Endothelial cell of umbilical vein (primary cell): Measurements from ENCODE around the gene NFX1. TPM values are rescaled to one million over a fixed set of nuclear protein-coding genes. Genes with fewer than 3 reads are reported as not detected.

Experiments used
- BruUV-seq: library from RNA; stranded (reverse); fragments of 400-500 nt; replicated peaks from 2 replicates; lab custom pipeline; 2021; lab: Mats Ljungman, UMichigan
- CTCF ChIA-PET: fragments of 300-600, 350-600 bp; sonication (Branson Sonifier 250); formaldehyde crosslinking; loops from one replicate; lab custom pipeline; 2021; ENCODE audit warnings: antibody characterized with exemption, inconsistent platforms; lab: Charles Lee
- POLR2A ChIA-PET: fragments of 300-600, 350-600 bp; sonication (Branson Sonifier 250); formaldehyde crosslinking; loops from one replicate; lab custom pipeline; 2021; ENCODE audit warnings: antibody characterized with exemption, inconsistent platforms; lab: Charles Lee
- DNase-seq: peaks from one replicate; pipeline ENCODE4 v3.0.0-alpha.2; 2011; ENCODE audit warnings: low read depth, low spot score
- FAIRE-seq: peaks from 2 replicates; lab custom pipeline; 2011; peaks lifted over from hg19 to GRCh38; lab: Jason Lieb, UNC
- H2AFZ ChIP-seq: 2 replicates; pipeline ENCODE4 v1.6.0; 2012; ENCODE audit warnings: low read depth, low read length, control low read depth, inconsistent platforms
- H3K27ac ChIP-seq: 2 replicates; pipeline ENCODE4 v1.5.1; 2011; ENCODE audit warnings: low read depth, mild to moderate bottlenecking, control low read depth, low read length, moderate library complexity; ENCODE audit not compliant: insufficient read depth
- H3K27me3 ChIP-seq, 2 experiments: 2 replicates each; pipeline versions ENCODE4 v1.6.0 to v1.6.1; 2011; ENCODE audit warnings: low read length in 2 of 2, mixed read lengths in 1 of 2; ENCODE audit not compliant: control insufficient read depth in 2 of 2, insufficient read depth in 2 of 2
- H3K36me3 ChIP-seq, 2 experiments: 2 replicates in 1 of 2; 3 replicates in 1 of 2; pipeline ENCODE4 v1.5.1; 2011; ENCODE audit warnings: low read length in 2 of 2, mild to moderate bottlenecking in 1 of 2, moderate library complexity in 1 of 2; ENCODE audit not compliant: control insufficient read depth in 2 of 2, insufficient read depth in 2 of 2; ENCODE audit errors: extremely low read depth in 1 of 2
- H3K4me1 ChIP-seq: 3 replicates; pipeline ENCODE4 v1.5.1; 2011; ENCODE audit warnings: mild to moderate bottlenecking, low read length; ENCODE audit not compliant: control insufficient read depth, insufficient read depth; ENCODE audit errors: extremely low read depth
- H3K4me2 ChIP-seq: 2 replicates; pipeline ENCODE4 v1.6.1; 2011; ENCODE audit warnings: low read length, control low read depth, mixed read lengths; ENCODE audit not compliant: insufficient read depth
- H3K4me3 ChIP-seq, 3 experiments: fragments of 200-600 bp in 1 of 3; sonication (generic), shearing (Covaris generic) in 1 of 3; replicated peaks in 1 of 3; 2 replicates each; pipeline ENCODE4 v1.5.1; 2011 to 2016; ENCODE audit warnings: control low read depth in 3 of 3, low read length in 3 of 3, mild to moderate bottlenecking in 2 of 3, inconsistent platforms in 1 of 3, low read depth in 1 of 3, moderate library complexity in 1 of 3; ENCODE audit not compliant: insufficient read depth in 1 of 3
- H3K79me2 ChIP-seq: 2 replicates; pipeline ENCODE4 v1.6.0; 2012; ENCODE audit warnings: low read length, inconsistent platforms; ENCODE audit not compliant: control insufficient read depth, insufficient read depth
- H3K9ac ChIP-seq: replicated peaks from 2 replicates; pipeline ENCODE3; 2011; ENCODE audit warnings: low read length, control low read depth; ENCODE audit not compliant: insufficient read depth; ENCODE audit errors: extremely low read depth
- H3K9me1 ChIP-seq: replicated peaks from 3 replicates; pipeline ENCODE4 v1.6.0; 2011; ENCODE audit warnings: mild to moderate bottlenecking, low read length; ENCODE audit not compliant: control insufficient read depth, insufficient read depth; ENCODE audit errors: extremely low read depth
- H3K9me3 ChIP-seq: replicated peaks from 2 replicates; pipeline ENCODE4 v1.5.1; 2012; ENCODE audit warnings: low read length, inconsistent platforms; ENCODE audit not compliant: control insufficient read depth, insufficient read depth
- H4K20me1 ChIP-seq: replicated peaks from 2 replicates; pipeline ENCODE3; 2011; ENCODE audit warnings: mild to moderate bottlenecking, low read length; ENCODE audit not compliant: control insufficient read depth, insufficient read depth; ENCODE audit errors: extremely low read depth
- EZH2 ChIP-seq: IDR thresholded peaks from 2 replicates; pipeline ENCODE4 v1.6.1; 2012; ENCODE audit warnings: borderline replicate concordance, low read depth, mild to moderate bottlenecking, moderate library complexity, low read length, inconsistent platforms; ENCODE audit not compliant: severe bottlenecking
- FOS ChIP-seq: IDR thresholded peaks from 2 replicates; pipeline ENCODE4 v1.6.1; 2011; ENCODE audit warnings: mild to moderate bottlenecking, low read length, moderate library complexity, borderline replicate concordance; ENCODE audit not compliant: insufficient read depth
- GATA2 ChIP-seq: IDR thresholded peaks from 2 replicates; pipeline ENCODE4 v1.7.0; 2011; ENCODE audit warnings: low read depth, mild to moderate bottlenecking, moderate library complexity, mixed read lengths, low read length; ENCODE audit not compliant: insufficient read length, insufficient read depth
- JUN ChIP-seq: IDR thresholded peaks from 2 replicates; pipeline ENCODE4 v1.6.1; 2011; ENCODE audit warnings: borderline replicate concordance, low read depth; ENCODE audit not compliant: insufficient read length, insufficient read depth
- MYC ChIP-seq: IDR thresholded peaks from one replicate; pipeline ENCODE4 v1.6.1; 2011; ENCODE audit warnings: mild to moderate bottlenecking, low read depth, low read length
- POLR2A ChIP-seq: IDR thresholded peaks from 2 replicates; pipeline ENCODE4 v1.6.1; 2012; ENCODE audit warnings: low read depth, mild to moderate bottlenecking, control low read depth, low read length
- POLR2AphosphoS5 ChIP-seq: IDR thresholded peaks from 2 replicates; pipeline ENCODE4 v1.6.1; 2012; ENCODE audit warnings: low read depth, mild to moderate bottlenecking, control low read depth, low read length, moderate library complexity; ENCODE audit not compliant: insufficient read depth
- dilution Hi-C: fragments of 300-500 bp; cut with MboI; formaldehyde crosslinking; loops from one replicate; pipeline ENCODE4 v1.15.0; 2019; ENCODE audit warnings: low sequenced_read_pairs; ENCODE audit not compliant: extremely low pct_ligation_motif_present
- intact Hi-C: fragments of 100-400 bp; cut with micrococcal nuclease; formaldehyde crosslinking; loops from one replicate; pipeline ENCODE4 v1.10.0; 2022
- polyA plus RNA-seq, 4 experiments: library from polyadenylated mRNA; depleted of rRNA in 3 of 4; stranded (reverse) in 3 of 4; unstranded in 1 of 4; fragments of >200 nt; gene quantifications; 2 replicates each; pipeline versions ENCODE4 v1.2.1 to v1.2.3, GENCODE V29; 2011 to 2012; ENCODE audit warnings: missing spikeins in 1 of 4
- total RNA-seq: library from RNA; stranded (reverse); gene quantifications from 2 replicates; pipeline ENCODE4 v1.2.3, GENCODE V29; 2021
- TF ChIP-seq, protein P1 (sequence below), 2 donors: IDR thresholded peaks; 1 replicate in 1 of 2; 2 replicates in 1 of 2; pipeline ENCODE4 v1.5.1; 2011; ENCODE audit warnings: low read length in 2 of 2, mild to moderate bottlenecking in 2 of 2, moderate library complexity in 2 of 2, control low read depth in 1 of 2, inconsistent platforms in 1 of 2, low read depth in 1 of 2; ENCODE audit not compliant: insufficient read depth in 1 of 2; ENCODE audit errors: extremely low read depth in 1 of 2
- TF ChIP-seq, protein P2 (sequence below): IDR thresholded peaks from 2 replicates; pipeline ENCODE4 v1.6.1; 2011; ENCODE audit not compliant: insufficient read depth, insufficient read length

NFX1 gene
- total and polyA plus RNA-seq, 2 donors (not counting 3 experiments of a cell fraction or from before 2014, with no cell fraction given), result 19.3 to 21.7 TPM

DNA sequence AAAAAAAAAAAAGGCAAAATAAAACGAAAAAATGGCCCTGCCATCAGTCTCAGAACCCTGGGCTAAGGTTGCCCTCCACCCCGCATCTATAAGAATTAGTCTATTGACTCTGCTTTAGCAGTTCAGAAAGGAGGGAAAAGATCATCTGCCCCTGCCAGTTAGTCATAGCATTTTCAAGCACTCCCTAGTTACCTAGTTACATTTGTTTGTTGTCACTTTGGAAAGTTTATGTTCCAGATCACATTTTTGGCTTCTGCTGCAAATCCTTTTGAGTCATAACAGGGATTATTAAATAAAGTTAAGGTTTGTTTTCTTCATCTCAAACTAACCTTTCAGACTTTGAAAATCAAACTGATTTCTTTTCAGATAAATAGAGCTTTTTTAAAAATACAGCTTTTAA lies 60.0 kb downstream of the NFX1 start:
- Histone ChIP-seq H4K20me1 (no peaks in the 10 kb centered on the region), H3K79me2 (no peaks in the 10 kb centered on the region), H3K27ac (no peak overlapping the region), H3K36me3 (peaks cover 4 to 9% of the 10 kb centered on the region in 2 experiments), H3K27me3 (no peaks in the 10 kb centered on the region), H3K9ac (no peak overlapping the region), H3K4me3 (no peak overlapping the region), H3K4me2 (no peak overlapping the region), H3K4me1 (peaks cover 9% of the 10 kb centered on the region), H2AFZ (no peak overlapping the region), H3K9me3 (no peaks in the 10 kb centered on the region), H3K9me1 (no peaks in the 10 kb centered on the region)
- CTCF ChIA-PET, result interaction anchor here (0.8 to 2.6 kb wide), 4 partner anchors 10 to 65 kb away, joined by 4 to 12 read pairs (median 6); no protein-coding TSS in a partner anchor
- FAIRE-seq, result no peak
- dilution Hi-C loops (no loop called here), intact Hi-C loops (loop anchor here (5.0 kb wide), 1 partner anchor 63 kb away; no protein-coding TSS in a partner anchor)
- POLR2A ChIA-PET, result no interaction called here
- TF ChIP-seq EZH2, result no peak
- no peak for TF ChIP-seq JUN
- TF ChIP-seq, protein P1, sequence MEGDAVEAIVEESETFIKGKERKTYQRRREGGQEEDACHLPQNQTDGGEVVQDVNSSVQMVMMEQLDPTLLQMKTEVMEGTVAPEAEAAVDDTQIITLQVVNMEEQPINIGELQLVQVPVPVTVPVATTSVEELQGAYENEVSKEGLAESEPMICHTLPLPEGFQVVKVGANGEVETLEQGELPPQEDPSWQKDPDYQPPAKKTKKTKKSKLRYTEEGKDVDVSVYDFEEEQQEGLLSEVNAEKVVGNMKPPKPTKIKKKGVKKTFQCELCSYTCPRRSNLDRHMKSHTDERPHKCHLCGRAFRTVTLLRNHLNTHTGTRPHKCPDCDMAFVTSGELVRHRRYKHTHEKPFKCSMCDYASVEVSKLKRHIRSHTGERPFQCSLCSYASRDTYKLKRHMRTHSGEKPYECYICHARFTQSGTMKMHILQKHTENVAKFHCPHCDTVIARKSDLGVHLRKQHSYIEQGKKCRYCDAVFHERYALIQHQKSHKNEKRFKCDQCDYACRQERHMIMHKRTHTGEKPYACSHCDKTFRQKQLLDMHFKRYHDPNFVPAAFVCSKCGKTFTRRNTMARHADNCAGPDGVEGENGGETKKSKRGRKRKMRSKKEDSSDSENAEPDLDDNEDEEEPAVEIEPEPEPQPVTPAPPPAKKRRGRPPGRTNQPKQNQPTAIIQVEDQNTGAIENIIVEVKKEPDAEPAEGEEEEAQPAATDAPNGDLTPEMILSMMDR (IDR thresholded peaks at IDR 0.05; ENCODE audit: extremely low read depth in 1 of 2, insufficient read depth in 1 of 2, low read depth in 1 of 2, low read length in 2 of 2), result no peak
- TF ChIP-seq, protein P2, sequence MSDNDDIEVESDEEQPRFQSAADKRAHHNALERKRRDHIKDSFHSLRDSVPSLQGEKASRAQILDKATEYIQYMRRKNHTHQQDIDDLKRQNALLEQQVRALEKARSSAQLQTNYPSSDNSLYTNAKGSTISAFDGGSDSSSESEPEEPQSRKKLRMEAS, result no peak
- no peak for TF ChIP-seq FOS
- TF ChIP-seq POLR2AphosphoS5, result no peak
- TF ChIP-seq MYC, result no peak
- no peak for TF ChIP-seq POLR2A
- no peak for TF ChIP-seq GATA2
- BruUV-seq, result no TSS peak
- peak; percentile 43 for DNase-seq
